Liver (tissue), 3 donors: ENCODE measurements around the gene KCNG3.

ENCODE experiments used
- CTCF ChIP-seq: fragments of 150-350 bp; IDR thresholded peaks from 2 replicates; pipeline ENCODE4 v1.5.1; 2017; ENCODE audit warnings: improper control_type of control experiment, low read depth, low read length; ENCODE audit not compliant: missing input control
- HNF4A ChIP-seq, 2 donors: conservative IDR thresholded peaks; 2 replicates each; pipeline ENCODE4 v1.6.1; 2016; ENCODE audit warnings: antibody characterized with exemption in 2 of 2, mild to moderate bottlenecking in 2 of 2
- JUND ChIP-seq, 2 donors: IDR thresholded peaks; 2 replicates each; pipeline ENCODE4 v1.6.1; 2016; ENCODE audit warnings: antibody characterized with exemption in 2 of 2
- NR2F2 ChIP-seq: IDR thresholded peaks from 2 replicates; pipeline ENCODE4 v1.6.1; 2016; ENCODE audit warnings: antibody characterized with exemption
- RAD21 ChIP-seq, 2 donors: IDR thresholded peaks; 2 replicates each; pipeline ENCODE4 v1.6.1; 2016; ENCODE audit warnings: antibody characterized with exemption in 2 of 2, mild to moderate bottlenecking in 2 of 2
- REST ChIP-seq: IDR thresholded peaks from 2 replicates; pipeline ENCODE4 v1.6.1; 2016; ENCODE audit warnings: antibody characterized with exemption, mild to moderate bottlenecking
- RXRA ChIP-seq, 2 donors: IDR thresholded peaks; 2 replicates each; pipeline ENCODE4 v1.6.1; 2017 to 2018; ENCODE audit warnings: antibody characterized with exemption in 2 of 2, mild to moderate bottlenecking in 1 of 2
- SP1 ChIP-seq: IDR thresholded peaks from 2 replicates; pipeline ENCODE4 v1.6.1; 2018; ENCODE audit warnings: antibody characterized with exemption, mild to moderate bottlenecking
- TAF1 ChIP-seq: conservative IDR thresholded peaks from 2 replicates; pipeline ENCODE4 v1.6.1; 2016; ENCODE audit warnings: antibody characterized with exemption, mild to moderate bottlenecking
- ZBTB33 ChIP-seq: IDR thresholded peaks from 2 replicates; pipeline ENCODE4 v1.6.1; 2016; ENCODE audit warnings: antibody characterized with exemption
- donor health status: healthy.
- donor health status: healthy.

- TF ChIP-seq NR2F2, result no peak
- no peak for TF ChIP-seq CTCF
- TF ChIP-seq REST, result no peak
- no peak for TF ChIP-seq SP1
- no peak for TF ChIP-seq RXRA (IDR thresholded peaks at IDR 0.05)
- TF ChIP-seq ZBTB33, result no peak
- no peak for TF ChIP-seq TAF1
- TF ChIP-seq HNF4A (conservative IDR thresholded peaks at IDR 0.05), result no peak
- no peak for TF ChIP-seq JUND (IDR thresholded peaks at IDR 0.05)
- no peak for TF ChIP-seq RAD21 (IDR thresholded peaks at IDR 0.05)
Measured at GRCh38 chr2:42443718-42444399, 49.9 kb downstream of the KCNG3 start.
